Activated CD8-positive, alpha-beta memory T cell treated with anti-CD3 and anti-CD28 coated beads for 4 hours (primary cell): ENCODE measurements around the gene IGSF21.

Experiments
- DNase-seq, 2 donors: peaks; one replicate each; pipeline ENCODE4 v3.0.0-alpha.2; 2020; ENCODE audit warnings: low read depth in 2 of 2

IGSF21 gene

GRCh38 chr1:18175530-18176377, 68.2 kb downstream of the IGSF21 start:
- no peak for DNase-seq

DNA sequence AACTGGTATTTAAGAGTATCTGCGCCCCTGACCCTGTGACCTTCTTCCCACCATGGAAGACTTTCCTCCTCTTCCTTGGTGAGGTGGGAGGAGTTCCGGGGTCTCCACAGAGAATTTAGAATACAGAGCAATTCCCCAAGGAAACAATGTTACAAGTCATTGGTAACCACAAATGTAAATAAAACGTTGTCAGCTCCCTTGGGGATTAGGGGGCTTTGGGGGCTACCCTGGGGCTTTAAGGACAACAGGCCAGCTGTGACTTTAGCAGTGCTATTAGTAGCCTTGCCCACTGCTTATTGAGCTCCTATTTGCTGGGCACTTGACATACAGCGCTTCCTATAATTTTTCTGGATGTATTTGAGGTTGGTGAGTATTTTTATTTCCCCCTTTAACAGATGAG, 69.0 kb downstream of the IGSF21 start:
- DNase-seq, result no peak

- no peak for DNase-seq
Measured at GRCh38 chr1:18178111-18178510, 70.5 kb downstream of the IGSF21 start.

- DNase-seq, result no peak
Measured at GRCh38 chr1:18179009-18179408, 71.4 kb downstream of the IGSF21 start.

GRCh38 chr1:18182398-18183160, 75.0 kb downstream of the IGSF21 start:
- DNase-seq, result no peak

- DNase-seq, result no peak
Measured at GRCh38 chr1:18183533-18183932, 75.9 kb downstream of the IGSF21 start.

GRCh38 chr1:18187054-18187453, 79.5 kb downstream of the IGSF21 start:
- DNase-seq, result no peak

DNA sequence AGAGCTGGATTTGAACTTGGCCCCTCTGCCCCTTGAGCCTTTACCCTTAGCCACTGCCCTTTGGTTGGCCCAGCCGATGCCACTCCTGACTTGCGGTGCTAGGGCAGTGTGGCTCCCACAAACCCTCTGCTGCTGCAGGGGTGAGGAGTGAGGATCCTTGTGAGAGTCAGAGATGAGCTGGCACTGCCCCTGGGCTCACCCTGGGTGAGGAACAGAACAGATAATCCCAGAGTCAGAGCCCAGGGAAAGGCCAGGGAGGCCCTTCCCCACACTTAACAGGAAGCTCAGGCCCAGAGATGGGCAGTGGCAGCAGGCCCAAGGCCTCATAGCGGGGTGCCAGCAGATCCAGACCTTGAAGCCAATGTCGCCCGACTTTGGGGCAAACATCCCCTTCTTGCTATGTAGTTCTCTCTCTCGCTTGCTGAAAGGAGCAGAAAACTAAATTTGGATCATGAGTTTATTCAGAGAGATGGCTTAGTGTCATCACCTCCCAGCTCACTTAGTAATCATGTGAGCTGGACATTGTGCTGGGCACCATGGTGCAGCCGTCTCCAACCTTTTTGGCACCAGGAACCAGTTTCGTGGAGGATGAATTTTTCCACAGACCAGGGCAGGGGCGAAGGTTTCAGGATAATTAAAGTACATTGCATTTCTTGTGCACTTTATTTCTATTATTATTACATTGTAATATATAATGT, 81.4 kb downstream of the IGSF21 start:
- DNase-seq, result no peak

DNA sequence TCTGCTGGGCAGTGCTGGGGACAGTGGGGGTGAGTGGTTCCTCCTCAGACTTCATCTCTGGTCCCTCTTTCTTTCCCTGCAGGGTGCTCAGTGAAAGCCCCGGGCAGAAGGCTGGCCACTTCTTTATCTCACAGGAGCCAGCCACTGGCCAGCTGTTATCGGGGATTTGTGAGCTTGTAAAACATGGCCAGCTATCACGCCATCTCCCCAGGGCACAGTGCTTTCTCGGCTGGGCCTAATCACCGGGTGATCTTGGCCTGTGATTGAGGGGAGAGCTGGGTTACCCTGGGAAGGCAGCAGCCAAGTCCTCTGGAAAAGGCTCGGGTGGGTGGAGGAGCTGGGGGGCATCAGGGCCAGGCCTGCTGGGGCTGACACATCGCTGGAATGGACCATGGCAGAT, 83.0 kb downstream of the IGSF21 start:
- no peak for DNase-seq

- DNase-seq, result no peak
Measured at GRCh38 chr1:18191037-18191436, 83.4 kb downstream of the IGSF21 start.

DNA sequence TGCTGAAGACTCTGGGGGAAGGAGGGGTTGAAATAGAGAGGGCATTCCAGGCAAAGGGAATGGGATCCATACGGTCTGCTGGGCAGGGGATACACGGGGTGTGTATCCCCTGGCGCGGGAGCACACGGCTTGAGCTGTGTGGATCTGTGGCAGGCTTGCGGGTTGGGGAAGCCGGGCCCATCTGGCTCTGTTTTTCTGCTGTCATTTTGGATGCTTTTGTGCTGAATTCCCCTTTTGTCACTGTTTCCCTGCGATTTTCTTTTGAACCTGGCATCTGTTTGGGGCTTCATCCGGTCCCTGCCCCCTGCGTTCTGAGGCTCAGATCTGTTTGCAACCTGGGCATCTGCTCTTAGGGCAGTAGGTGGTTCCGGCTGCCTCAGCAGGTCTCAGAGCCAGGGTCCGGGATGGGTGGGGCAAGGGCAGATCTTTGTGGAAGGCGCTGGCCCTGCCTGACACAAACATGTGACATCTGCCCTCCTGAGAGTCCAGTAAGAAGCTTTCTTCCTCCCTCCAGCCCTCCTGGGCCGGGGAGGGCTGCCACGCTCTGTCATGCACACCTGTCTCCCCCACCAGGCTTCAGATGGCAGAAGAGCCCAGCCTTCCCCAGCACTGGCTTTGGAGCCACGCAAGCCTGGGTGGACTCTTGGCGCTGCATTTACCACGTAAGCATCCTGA, 84.0 kb downstream of the IGSF21 start:
- DNase-seq, result no peak

- DNase-seq, result no peak
Measured at GRCh38 chr1:18192182-18192581, 84.6 kb downstream of the IGSF21 start.

DNA sequence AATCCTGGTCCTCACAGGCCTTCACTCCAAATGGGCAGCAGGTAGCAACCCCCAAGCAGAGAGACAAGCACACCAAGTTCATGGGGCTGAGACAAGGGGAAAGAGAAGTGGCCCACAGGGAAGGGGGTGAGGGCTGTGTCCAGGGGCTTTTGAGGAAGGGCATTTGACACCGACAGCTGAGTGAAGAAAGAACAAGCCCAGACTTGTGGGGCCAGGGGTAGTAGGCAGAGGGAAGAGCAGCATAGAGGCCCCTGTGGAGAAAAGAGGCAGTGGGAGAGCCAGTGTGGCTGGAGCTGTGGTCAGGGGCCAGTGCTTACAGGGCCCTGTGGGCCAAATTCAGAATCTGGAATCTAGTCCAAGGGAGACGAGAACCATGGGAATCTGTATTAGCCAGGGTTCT, 85.4 kb downstream of the IGSF21 start:
- DNase-seq, result no peak

DNA sequence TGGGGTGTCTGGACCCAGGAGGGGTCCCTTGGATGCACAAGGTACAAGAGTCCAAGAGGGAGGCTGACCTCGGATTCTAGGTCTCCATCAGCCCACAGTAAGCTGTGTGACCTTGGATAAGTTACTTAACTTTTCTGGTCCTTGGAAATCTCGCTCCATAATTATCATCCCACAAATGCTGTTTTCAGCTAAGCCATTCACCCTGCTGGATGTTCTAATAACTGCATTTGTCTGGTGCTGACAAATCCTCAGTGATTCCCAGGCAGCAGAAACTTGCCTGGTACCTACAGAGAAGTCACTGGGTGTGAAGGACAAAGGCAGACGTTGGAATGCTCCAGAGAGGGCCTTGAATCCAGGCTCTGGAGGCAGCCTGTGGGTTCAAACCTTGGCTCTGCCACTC, 89.7 kb downstream of the IGSF21 start:
- DNase-seq, result no peak

GRCh38 chr1:18198260-18198659, 90.7 kb downstream of the IGSF21 start:
- DNase-seq, result no peak

DNA sequence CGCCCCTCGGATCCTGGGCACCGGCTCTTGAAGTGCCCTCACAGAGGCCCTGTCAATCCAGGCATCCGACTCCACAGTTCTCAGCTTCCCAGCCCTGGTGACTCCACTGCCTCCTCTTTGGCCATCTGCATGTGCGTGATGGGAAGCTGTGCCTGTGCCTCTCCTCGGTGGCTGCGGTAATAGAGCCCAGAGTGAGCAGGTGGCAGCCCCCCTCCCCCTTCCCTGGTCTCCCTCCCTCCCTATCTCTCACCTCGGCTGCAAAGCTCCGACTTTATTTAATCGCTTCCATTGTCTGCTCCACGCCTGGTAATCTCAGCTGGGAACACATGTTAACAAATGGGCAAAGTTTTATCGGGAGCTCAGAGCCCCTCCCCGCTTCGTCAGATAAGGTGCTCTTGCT, 91.9 kb downstream of the IGSF21 start:
- no peak for DNase-seq

GRCh38 chr1:18200136-18200717, 92.6 kb downstream of the IGSF21 start:
- DNase-seq, result no peak

- DNase-seq, result no peak
Measured at GRCh38 chr1:18200918-18201317, 93.3 kb downstream of the IGSF21 start.

GRCh38 chr1:18201997-18202719, 94.6 kb downstream of the IGSF21 start:
- DNase-seq, result no peak

GRCh38 chr1:18203645-18204044, 96.0 kb downstream of the IGSF21 start:
- DNase-seq, result no peak

DNA sequence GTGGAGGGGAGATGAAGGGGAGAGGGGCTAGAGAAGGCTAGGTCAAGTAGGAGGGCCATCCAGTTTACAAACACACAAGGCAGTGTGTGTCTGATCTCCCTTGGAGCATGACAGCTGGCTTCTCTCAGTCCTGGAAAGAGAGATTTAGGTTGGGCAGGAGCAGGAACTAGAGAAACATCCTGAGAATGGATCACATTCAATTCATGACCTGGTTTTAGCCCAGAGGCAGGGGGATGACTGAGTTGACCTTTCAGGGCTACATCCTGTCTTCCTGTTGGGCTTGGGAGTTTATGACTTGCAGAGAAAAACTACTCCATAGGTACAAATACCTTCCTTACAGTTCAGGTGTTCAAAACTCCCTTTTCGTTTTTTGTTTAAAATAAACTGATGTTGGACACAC, 97.0 kb downstream of the IGSF21 start:
- no peak for DNase-seq
